Measurements from ENCODE around the gene CAST. TPM values are rescaled to one million over a fixed set of nuclear protein-coding genes. Genes with fewer than 3 reads are reported as not detected.

The CAST gene
- total and polyA plus RNA-seq, 8 donors, result 26.5 to 100 (median 63.6) TPM

- no peaks in the 10 kb centered on the region for H3K36me3 ChIP-seq
- H3K9me3 ChIP-seq, result no peaks in the 10 kb centered on the region
- no peak for ATAC-seq
- TF ChIP-seq CTCF (IDR thresholded peaks at IDR 0.05), result no peak
- no peak overlapping the region for H3K4me3 ChIP-seq
- H3K4me1 ChIP-seq, result no peaks in the 10 kb centered on the region
- no peaks in the 10 kb centered on the region for H3K27me3 ChIP-seq
- no peak for FAIRE-seq
- intact Hi-C loops (cut with DNase I), result no loop called here
- no peak for DNase-seq
- no peak overlapping the region for H3K27ac ChIP-seq
Measured at GRCh38 chr5:96683810-96684209, 21.6 kb downstream of the CAST start.

GRCh38 chr5:96687080-96687479, 24.9 kb downstream of the CAST start:
- ATAC-seq (no peak), FAIRE-seq (no peak), DNase-seq (no peak)
- no peaks in the 10 kb centered on the region for H3K27me3 ChIP-seq
- no peaks in the 10 kb centered on the region for H3K4me1 ChIP-seq
- WGBS, 2 donors, result 94 to 96% methylated on average over 5 of the region's 5 CpGs
- intact Hi-C loops (cut with DNase I), result no loop called here
- H3K4me3 ChIP-seq, result no peak overlapping the region
- no peak overlapping the region for H3K27ac ChIP-seq
- H3K9me3 ChIP-seq, result no peaks in the 10 kb centered on the region
- TF ChIP-seq CTCF (IDR thresholded peaks at IDR 0.05), result no peak
- no peaks in the 10 kb centered on the region for H3K36me3 ChIP-seq

GRCh38 chr5:96687812-96688453, 25.8 kb downstream of the CAST start:
- Histone ChIP-seq H3K4me1 (no peaks in the 10 kb centered on the region), H3K27ac (no peak overlapping the region), H3K4me3 (no peak overlapping the region), H3K9me3 (no peaks in the 10 kb centered on the region), H3K27me3 (no peaks in the 10 kb centered on the region), H3K36me3 (no peaks in the 10 kb centered on the region)
- WGBS, 2 donors, result 32 to 37% methylated on average over 5 of the region's 5 CpGs
- intact Hi-C loops (cut with DNase I), result no loop called here
- peak in 3 of 4 donors; percentile 14 to 46 (median 36) for TF ChIP-seq CTCF (IDR thresholded peaks at IDR 0.05)
- peak; percentile 94 for FAIRE-seq
- DNase-seq, result no peak
- peak; percentile 75 to 95 (median 88) for ATAC-seq

- no peak for DNase-seq
- no peak for FAIRE-seq
- Histone ChIP-seq H3K4me3 (no peak overlapping the region), H3K4me1 (peaks cover 0 to 4% (median 0%) of the 10 kb centered on the region in 3 donors), H3K27me3 (no peaks in the 10 kb centered on the region), H3K9me3 (no peaks in the 10 kb centered on the region), H3K36me3 (no peaks in the 10 kb centered on the region), H3K27ac (no peak overlapping the region)
- WGBS, 2 donors, result 71 to 74% methylated on average over 1 of the region's 1 CpG
- ATAC-seq, result no peak
- no peak for TF ChIP-seq CTCF (IDR thresholded peaks at IDR 0.05)
- intact Hi-C loops (cut with DNase I), result no loop called here
Measured at GRCh38 chr5:96690861-96691260, 28.7 kb downstream of the CAST start.

GRCh38 chr5:96691503-96692303, 29.5 kb downstream of the CAST start:
- Histone ChIP-seq H3K4me3 (no peak overlapping the region), H3K36me3 (no peaks in the 10 kb centered on the region), H3K27ac (no peak overlapping the region), H3K9me3 (no peaks in the 10 kb centered on the region), H3K27me3 (no peaks in the 10 kb centered on the region), H3K4me1 (peaks cover 0 to 5% (median 0%) of the 10 kb centered on the region in 3 donors)
- no peak for TF ChIP-seq CTCF (IDR thresholded peaks at IDR 0.05)
- DNase-seq (no peak), ATAC-seq (no peak), FAIRE-seq (no peak)
- 86 to 90% methylated on average over 2 of the region's 2 CpGs for WGBS, 2 donors
- intact Hi-C loops (cut with DNase I), result no loop called here

All from pancreas (tissue), 10 donors.